PFSK-1 (cell line): ENCODE measurements around the gene ZFHX3.

Source experiments
- FOXP2 ChIP-seq: optimal IDR thresholded peaks from 2 replicates; pipeline ENCODE3; 2011; ENCODE audit warnings: borderline replicate concordance, control low read depth, inconsistent platforms; ENCODE audit not compliant: insufficient read depth; ENCODE audit errors: extremely low read length, extremely low read depth
- POLR2AphosphoS5 ChIP-seq: IDR thresholded peaks from 2 replicates; pipeline ENCODE4 v1.6.1; 2012; ENCODE audit warnings: low read depth, mild to moderate bottlenecking, control low read depth, low read length, moderate library complexity
- REST ChIP-seq, 2 experiments: IDR thresholded peaks; 2 replicates each; pipeline versions ENCODE4 v1.6.1 to v1.8.0; 2011 to 2012; ENCODE audit warnings: low read depth in 2 of 2, low read length in 2 of 2, control low read depth in 1 of 2, inconsistent platforms in 1 of 2, mild to moderate bottlenecking in 1 of 2, moderate library complexity in 1 of 2; ENCODE audit not compliant: insufficient read depth in 1 of 2
- SIN3A ChIP-seq: IDR thresholded peaks from 2 replicates; pipeline ENCODE4 v1.6.1; 2012; ENCODE audit warnings: mild to moderate bottlenecking, low read length, moderate library complexity, borderline replicate concordance; ENCODE audit not compliant: insufficient read depth
- TAF1 ChIP-seq: IDR thresholded peaks from 2 replicates; pipeline ENCODE4 v1.6.1; 2012; ENCODE audit warnings: low read length, control low read depth, borderline replicate concordance; ENCODE audit not compliant: insufficient read depth

The ZFHX3 gene

GRCh38 chr16:72908362-72909167, 139.4 kb downstream of the ZFHX3 start:
- no peak for TF ChIP-seq SIN3A

- TF ChIP-seq TAF1 (no peak), SIN3A (no peak), FOXP2 (no peak), POLR2AphosphoS5 (no peak), REST (IDR thresholded peaks at IDR 0.05; ENCODE audit: insufficient read depth in 1 of 2, low read depth in 2 of 2, low read length in 2 of 2) (no peak)
Measured at GRCh38 chr16:72905581-72905980, 142.3 kb downstream of the ZFHX3 start.

GRCh38 chr16:72903176-72903575, 144.8 kb downstream of the ZFHX3 start:
- TF ChIP-seq POLR2AphosphoS5 = no peak
- no peak for TF ChIP-seq FOXP2
- no peak for TF ChIP-seq TAF1
- no peak for TF ChIP-seq SIN3A
- TF ChIP-seq REST (IDR thresholded peaks at IDR 0.05; ENCODE audit: insufficient read depth in 1 of 2, low read depth in 2 of 2, low read length in 2 of 2) = no peak

- TF ChIP-seq POLR2AphosphoS5 (no peak), FOXP2 (no peak), REST (IDR thresholded peaks at IDR 0.05; ENCODE audit: insufficient read depth in 1 of 2, low read depth in 2 of 2, low read length in 2 of 2) (no peak), SIN3A (no peak), TAF1 (no peak)
Measured at GRCh38 chr16:72902206-72902605, 145.7 kb downstream of the ZFHX3 start.

GRCh38 chr16:72901000-72901627, 146.8 kb downstream of the ZFHX3 start:
- TF ChIP-seq FOXP2 (no peak), SIN3A (no peak), POLR2AphosphoS5 (no peak), REST (IDR thresholded peaks at IDR 0.05; ENCODE audit: insufficient read depth in 1 of 2, low read depth in 2 of 2, low read length in 2 of 2) (no peak)
